H1 (cell line): Measurements from ENCODE around the gene CACNG8. TPM values are rescaled to one million over a fixed set of nuclear protein-coding genes. Genes with fewer than 3 reads are reported as not detected.

ENCODE experiments used
- CTCF ChIA-PET: fragments of 300-600 bp; sonication (Branson Sonifier 250); formaldehyde crosslinking; loops from one replicate; lab custom pipeline; 2021; ENCODE audit not compliant: partially characterized antibody; lab: Charles Lee
- POLR2A ChIA-PET: fragments of 300-600 bp; sonication (Branson Sonifier 250); formaldehyde crosslinking; loops from one replicate; lab custom pipeline; 2021; ENCODE audit warnings: inconsistent platforms; ENCODE audit not compliant: partially characterized antibody; lab: Charles Lee
- DNase-seq, 2 experiments: peaks; one replicate each; pipeline versions ENCODE4 v3.0.0 to v3.0.0-alpha.2; 2010 to 2022; ENCODE audit warnings: low spot score in 2 of 2, low read depth in 1 of 2, mixed read lengths in 1 of 2
- FAIRE-seq: peaks from 2 replicates; lab custom pipeline; 2011; peaks lifted over from hg19 to GRCh38; lab: Jason Lieb, UNC
- H2AFZ ChIP-seq: 2 replicates; pipeline ENCODE4 v1.8.1; 2012; ENCODE audit warnings: low read length, inconsistent platforms
- H2AK5ac ChIP-seq: 2 replicates; pipeline ENCODE4 v1.6.1; 2013; ENCODE audit warnings: low read depth, low read length
- H2BK120ac ChIP-seq: replicated peaks from 2 replicates; pipeline ENCODE3; 2013; ENCODE audit warnings: low read depth, low read length, inconsistent platforms
- H2BK12ac ChIP-seq: 2 replicates; pipeline ENCODE4 v1.6.1; 2013; ENCODE audit warnings: low read depth, low read length
- H2BK15ac ChIP-seq: 2 replicates; pipeline ENCODE4 v1.6.1; 2013; ENCODE audit warnings: low read length
- H2BK20ac ChIP-seq: 2 replicates; pipeline ENCODE4 v1.6.1; 2013; ENCODE audit warnings: low read length
- H2BK5ac ChIP-seq: 2 replicates; pipeline ENCODE4 v1.6.1; 2013; ENCODE audit warnings: low read depth, low read length
- H3K14ac ChIP-seq: 2 replicates; pipeline ENCODE4 v1.6.1; 2013; ENCODE audit warnings: inconsistent platforms; ENCODE audit not compliant: insufficient read length
- H3K18ac ChIP-seq: 2 replicates; pipeline ENCODE4 v1.6.1; 2013; ENCODE audit warnings: low read length; ENCODE audit errors: extremely low read depth
- H3K23ac ChIP-seq: 2 replicates; pipeline ENCODE4 v1.6.1; 2013; ENCODE audit warnings: inconsistent platforms; ENCODE audit not compliant: insufficient read length
- H3K23me2 ChIP-seq: 2 replicates; pipeline ENCODE4 v1.6.1; 2013; ENCODE audit warnings: low read depth, low read length
- H3K27ac ChIP-seq: 2 replicates; pipeline ENCODE4 v1.6.1; 2011; ENCODE audit warnings: low read depth, low read length, inconsistent platforms
- H3K27me3 ChIP-seq, 4 experiments: replicated peaks in 1 of 4; 1 replicate in 1 of 4; 2 replicates in 3 of 4; pipeline versions ENCODE4 v1.6.1 to v1.8.1; 2011 to 2013; ENCODE audit warnings: low read length in 3 of 4, mild to moderate bottlenecking in 3 of 4, inconsistent platforms in 2 of 4, mixed read lengths in 2 of 4, moderate library complexity in 1 of 4; ENCODE audit not compliant: control insufficient read depth in 3 of 4, insufficient read depth in 3 of 4; ENCODE audit errors: extremely low read depth in 1 of 4
- H3K36me3 ChIP-seq, 4 experiments: 2 replicates each; pipeline versions ENCODE4 v1.6.1 to v1.8.1; 2011 to 2013; ENCODE audit warnings: mild to moderate bottlenecking in 4 of 4, low read length in 3 of 4, moderate library complexity in 2 of 4, control low read depth in 1 of 4, inconsistent platforms in 1 of 4; ENCODE audit not compliant: insufficient read depth in 4 of 4, control insufficient read depth in 2 of 4
- H3K4ac ChIP-seq: replicated peaks from 2 replicates; pipeline ENCODE3; 2013; ENCODE audit warnings: low read length, low read depth, mixed read lengths, inconsistent platforms; ENCODE audit not compliant: insufficient read length
- H3K4me1 ChIP-seq, 4 experiments: replicated peaks in 1 of 4; 1 replicate in 1 of 4; 2 replicates in 3 of 4; pipeline versions ENCODE4 v1.6.1 to v1.8.1; 2011 to 2013; ENCODE audit warnings: low read length in 3 of 4, inconsistent platforms in 2 of 4, mixed read lengths in 1 of 4; ENCODE audit not compliant: insufficient read depth in 4 of 4, control insufficient read depth in 3 of 4
- H3K4me2 ChIP-seq, 2 experiments: 2 replicates each; pipeline versions ENCODE4 v1.6.1 to v1.8.1; 2011 to 2013; ENCODE audit warnings: low read depth in 2 of 2, low read length in 2 of 2, control low read depth in 1 of 2, inconsistent platforms in 1 of 2, mild to moderate bottlenecking in 1 of 2; ENCODE audit not compliant: insufficient read depth in 1 of 2
- H3K4me3 ChIP-seq, 4 experiments: fragments of 200-600, 300-600 bp in 1 of 4; sonication (generic), shearing (Covaris generic), sonication (Bioruptor Twin) in 1 of 4; 2 replicates each; pipeline versions ENCODE4 v1.5.1 to v1.8.1; 2011 to 2016; ENCODE audit warnings: low read length in 4 of 4, low read depth in 3 of 4, control low read depth in 2 of 4, inconsistent platforms in 2 of 4, mild to moderate bottlenecking in 2 of 4, mixed read lengths in 1 of 4, moderate library complexity in 1 of 4; ENCODE audit not compliant: insufficient read depth in 2 of 4; ENCODE audit errors: extremely low read depth in 1 of 4
- H3K56ac ChIP-seq: replicated peaks from 2 replicates; pipeline ENCODE3; 2013; ENCODE audit warnings: low read depth, mild to moderate bottlenecking, mixed read lengths, low read length, inconsistent platforms; ENCODE audit not compliant: insufficient read length
- H3K79me1 ChIP-seq: 2 replicates; pipeline ENCODE4 v1.6.1; 2013; ENCODE audit warnings: low read depth, low read length, control low read depth
- H3K79me2 ChIP-seq, 2 experiments: 2 replicates each; pipeline versions ENCODE4 v1.6.1 to v1.8.1; 2012 to 2013; ENCODE audit warnings: low read length in 2 of 2, mild to moderate bottlenecking in 2 of 2, inconsistent platforms in 1 of 2; ENCODE audit not compliant: insufficient read depth in 2 of 2, control insufficient read depth in 1 of 2
- H3K9ac ChIP-seq, 4 experiments: replicated peaks in 1 of 4; 1 replicate in 1 of 4; 2 replicates in 3 of 4; pipeline versions ENCODE4 v1.6.1 to v1.8.1; 2011 to 2013; ENCODE audit warnings: low read depth in 3 of 4, low read length in 3 of 4, control low read depth in 2 of 4, mild to moderate bottlenecking in 2 of 4, moderate library complexity in 2 of 4, inconsistent platforms in 1 of 4; ENCODE audit errors: extremely low read depth in 1 of 4
- H3K9me3 ChIP-seq, 2 experiments: 2 replicates each; pipeline versions ENCODE4 v1.6.1 to v1.8.1; 2012 to 2013; ENCODE audit warnings: mild to moderate bottlenecking in 2 of 2, moderate library complexity in 2 of 2, control low read depth in 1 of 2, inconsistent platforms in 1 of 2, low read depth in 1 of 2, low read length in 1 of 2, mixed read lengths in 1 of 2; ENCODE audit not compliant: insufficient read depth in 2 of 2
- H4K20me1 ChIP-seq, 2 experiments: replicated peaks in 1 of 2; 2 replicates each; pipeline versions ENCODE3 to v1.8.1; 2011 to 2013; ENCODE audit warnings: inconsistent platforms in 2 of 2, low read length in 2 of 2, mild to moderate bottlenecking in 1 of 2; ENCODE audit not compliant: insufficient read depth in 2 of 2, control insufficient read depth in 1 of 2
- H4K5ac ChIP-seq: 2 replicates; pipeline ENCODE4 v1.6.1; 2013; ENCODE audit warnings: low read length, low read depth, mixed read lengths, inconsistent platforms; ENCODE audit not compliant: insufficient read length
- H4K8ac ChIP-seq: 2 replicates; pipeline ENCODE4 v1.8.0; 2013; ENCODE audit warnings: mild to moderate bottlenecking, moderate library complexity, low read length, inconsistent platforms; ENCODE audit not compliant: insufficient read depth; ENCODE audit errors: extremely low read depth
- H4K91ac ChIP-seq: replicated peaks from 2 replicates; pipeline ENCODE3; 2013; ENCODE audit warnings: low read length, mixed read lengths, inconsistent platforms; ENCODE audit not compliant: insufficient read length
- BRCA1 ChIP-seq: IDR thresholded peaks from 2 replicates; pipeline ENCODE4 v1.6.1; 2012; ENCODE audit warnings: low read depth, low read length, improper control_type of control experiment
- FOSL1 ChIP-seq: IDR thresholded peaks from 2 replicates; pipeline ENCODE4 v1.6.1; 2011; ENCODE audit warnings: mild to moderate bottlenecking, low read depth, low read length, moderate library complexity; ENCODE audit not compliant: insufficient read depth
- NANOG ChIP-seq: IDR thresholded peaks from 2 replicates; pipeline ENCODE4 v1.6.1; 2011; ENCODE audit warnings: low read length, low read depth, mild to moderate bottlenecking, inconsistent platforms; ENCODE audit not compliant: insufficient read depth, poor library complexity, severe bottlenecking
- WGBS, 2 experiments: shearing (Covaris generic) in 1 of 2; methylation state at CpG; one replicate each; pipeline versions ENCODE4 v1.1.6 to v1.1.7; 2013 to 2015; ENCODE audit warnings: low lambda C conversion rate in 2 of 2, mixed read lengths in 2 of 2, inconsistent platforms in 1 of 2, low coverage in 1 of 2, missing lambda C conversion rate in 1 of 2; ENCODE audit not compliant: insufficient replicate concordance in 2 of 2, insufficient coverage in 1 of 2, insufficient read length in 1 of 2; ENCODE audit errors: extremely low coverage in 1 of 2, missing lambda C conversion rate in 1 of 2; 5-methylcytosine and 5-hydroxymethylcytosine counted together
- polyA plus RNA-seq, 7 experiments: library from polyadenylated mRNA; depleted of rRNA in 3 of 7; stranded (reverse) in 5 of 7; unstranded in 2 of 7; fragments of >200 nt in 5 of 7; fragments of 200-250 nt in 2 of 7; gene quantifications; 1 replicate in 5 of 7; 2 replicates in 1 of 7; 4 replicates in 1 of 7; pipeline versions ENCODE4 v1.2.1 to v1.2.3, GENCODE V29; 2011 to 2013; ENCODE audit warnings: missing spikeins in 2 of 7, mixed read lengths in 2 of 7
- total RNA-seq: library from RNA; stranded (reverse); fragmentation: NEBNext Ultra II Directional; extraction: Animal tissue kit (Norgen Biotek cat#: 25700); gene quantifications from 2 replicates; pipeline ENCODE4 v1.2.1, GENCODE V29; 2021

Gene CACNG8
- total and polyA plus RNA-seq, 2 of the 8 experiments (the other 6 are each of a cell fraction or from before 2014, with no cell fraction given), result 0.41 to 4.5 TPM

GRCh38 chr19:54002495-54003315 lies 40.0 kb downstream of the CACNG8 start:
- Histone ChIP-seq H3K4me1 (peaks cover 0 to 6% (median 0%) of the 10 kb centered on the region in 4 experiments; a peak in 2 of 7 replicates), H4K20me1 (no peaks in the 10 kb centered on the region), H4K8ac (no peak overlapping the region), H3K27me3 (peaks cover 0 to 12% (median 3%) of the 10 kb centered on the region in 4 experiments; a peak in 4 of 7 replicates), H3K23me2 (no peaks in the 10 kb centered on the region; the same call in 1 of the 2 replicates), H3K4me2 (no peak overlapping the region), H3K27ac (no peak overlapping the region), H3K79me1 (no peaks in the 10 kb centered on the region), H4K5ac (no peak overlapping the region), H2BK5ac (no peak overlapping the region), H4K91ac (no peak overlapping the region), H2BK15ac (no peak overlapping the region), H2BK20ac (no peak overlapping the region), H3K23ac (no peak overlapping the region), H2AFZ (no peak overlapping the region), H3K14ac (no peak overlapping the region), H3K4me3 (no peak overlapping the region), H3K4ac (no peak overlapping the region), H3K9me3 (no peaks in the 10 kb centered on the region), H3K79me2 (no peaks in the 10 kb centered on the region), H3K9ac (no peak overlapping the region), H2BK12ac (no peak overlapping the region), H2AK5ac (no peak overlapping the region), H3K18ac (no peak overlapping the region), H3K36me3 (no peaks in the 10 kb centered on the region), H3K56ac (no peak overlapping the region), H2BK120ac (no peak overlapping the region)
- ChIA-PET POLR2A (interaction anchor here (0.6 to 2.4 kb wide), 5 partner anchors 11 to 21 kb away, joined by 3 to 11 read pairs (median 4); partner anchors contain the start of gene CACNG6), CTCF (interaction anchor here (0.6 to 1.5 kb wide), 4 partner anchors 9 to 25 kb away, joined by 3 to 7 read pairs (median 3); no protein-coding TSS in a partner anchor)
- DNase-seq, result no peak
- 89% methylated on average over 10 of the region's 10 CpGs; no CpG with 5 or more reads in 1 of the 2 experiments for WGBS, 2 experiments
- FAIRE-seq, result no peak
- TF ChIP-seq NANOG, result no peak
- no peak for TF ChIP-seq BRCA1
- TF ChIP-seq FOSL1, result no peak
